ENCODE measurements around the gene LILRA1.

The LILRA1 gene

GRCh38 chr19:54572696-54573311 lies 20.6 kb upstream of the LILRA1 start:
- Histone ChIP-seq H3K36me3 (ENCODE audit: control insufficient read depth, low read length) (no peaks in the 10 kb centered on the region), H3K79me2 (ENCODE audit: control insufficient read depth, low read length) (no peaks in the 10 kb centered on the region), H4K20me1 (ENCODE audit: control insufficient read depth, insufficient read depth, low read depth, low read length) (no peaks in the 10 kb centered on the region), H3K4me1 (ENCODE audit: control insufficient read depth, low read length) (peaks cover 42% of the 10 kb centered on the region), H3F3A (ENCODE audit: control insufficient read depth, insufficient read depth) (0 out of 2 replicates have a peak, but pooled peaks cover 3% of the 10 kb centered on the region), H3K4me2 (ENCODE audit: low read length) (peak overlapping the region; percentile 91), H3K4me3 (ENCODE audit: low read length) (peak overlapping the region; percentile 76), H3K27me3 (ENCODE audit: control insufficient read depth, low read length) (0 out of 2 replicates have a peak, but pooled peaks cover 5% of the 10 kb centered on the region), H3K9me3 (ENCODE audit: control insufficient read depth, insufficient read depth, low read length) (no peaks in the 10 kb centered on the region), H3K27ac (ENCODE audit: low read depth, low read length) (peak overlapping the region; percentile 65), H3K9me2 (replicated peaks; ENCODE audit: control insufficient read depth, low read length) (no peaks in the 10 kb centered on the region)
- TF ChIP-seq, protein P1, sequence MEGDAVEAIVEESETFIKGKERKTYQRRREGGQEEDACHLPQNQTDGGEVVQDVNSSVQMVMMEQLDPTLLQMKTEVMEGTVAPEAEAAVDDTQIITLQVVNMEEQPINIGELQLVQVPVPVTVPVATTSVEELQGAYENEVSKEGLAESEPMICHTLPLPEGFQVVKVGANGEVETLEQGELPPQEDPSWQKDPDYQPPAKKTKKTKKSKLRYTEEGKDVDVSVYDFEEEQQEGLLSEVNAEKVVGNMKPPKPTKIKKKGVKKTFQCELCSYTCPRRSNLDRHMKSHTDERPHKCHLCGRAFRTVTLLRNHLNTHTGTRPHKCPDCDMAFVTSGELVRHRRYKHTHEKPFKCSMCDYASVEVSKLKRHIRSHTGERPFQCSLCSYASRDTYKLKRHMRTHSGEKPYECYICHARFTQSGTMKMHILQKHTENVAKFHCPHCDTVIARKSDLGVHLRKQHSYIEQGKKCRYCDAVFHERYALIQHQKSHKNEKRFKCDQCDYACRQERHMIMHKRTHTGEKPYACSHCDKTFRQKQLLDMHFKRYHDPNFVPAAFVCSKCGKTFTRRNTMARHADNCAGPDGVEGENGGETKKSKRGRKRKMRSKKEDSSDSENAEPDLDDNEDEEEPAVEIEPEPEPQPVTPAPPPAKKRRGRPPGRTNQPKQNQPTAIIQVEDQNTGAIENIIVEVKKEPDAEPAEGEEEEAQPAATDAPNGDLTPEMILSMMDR (IDR thresholded peaks at IDR 0.05; ENCODE audit: low read depth, low read length, poor library complexity, severe bottlenecking): no peak
- no peak for TF ChIP-seq EZH2phosphoT487 (IDR thresholded peaks at IDR 0.05; ENCODE audit: borderline replicate concordance, low read length)

DNA sequence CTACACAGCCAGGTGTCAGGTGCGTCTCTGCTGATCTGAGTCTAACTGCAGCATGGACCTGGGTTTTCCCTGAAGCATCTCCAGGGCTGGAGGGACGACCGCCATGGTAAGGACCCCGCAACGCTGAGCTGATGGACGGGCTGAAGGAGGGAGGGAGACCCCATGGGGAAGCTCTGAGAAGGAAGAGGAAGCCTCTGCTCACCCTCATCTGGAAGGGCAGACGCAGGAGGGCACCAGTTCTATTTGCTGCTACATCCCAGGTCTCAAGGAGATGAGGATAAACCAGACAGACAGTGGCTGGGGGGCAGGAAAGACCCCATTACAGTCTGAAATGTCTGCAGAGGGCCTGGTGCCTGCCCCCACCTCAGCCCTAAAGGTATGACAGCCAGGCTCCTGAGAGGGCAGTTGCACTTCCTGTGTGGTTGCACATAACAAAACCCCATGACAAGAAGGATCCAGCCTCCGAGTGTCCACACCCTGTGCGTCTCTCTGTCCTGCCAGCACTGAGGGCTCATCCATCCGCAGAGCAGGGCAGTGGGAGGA lies 20.0 kb upstream of the LILRA1 start, which contains the start of gene LILRA2:
Gene LILRA2, plus strand, starts transcription at position 461 of the 543 bp plus-strand sequence. CDS start 89 bp downstream, outside the sequence.
- Histone ChIP-seq H3K27me3 (ENCODE audit: control insufficient read depth, low read length) (0 out of 2 replicates have a peak, but pooled peaks cover under 1% of the 10 kb centered on the region), H3K79me2 (ENCODE audit: control insufficient read depth, low read length) (no peaks in the 10 kb centered on the region)

GRCh38 chr19:54574051-54574450 lies 19.4 kb upstream of the LILRA1 start:
- H3K4me2 ChIP-seq (ENCODE audit: low read length): peak overlapping the region; percentile 91
- TF ChIP-seq, protein P1 (IDR thresholded peaks at IDR 0.05; ENCODE audit: low read depth, low read length, poor library complexity, severe bottlenecking): no peak
- no peak for TF ChIP-seq EZH2phosphoT487 (IDR thresholded peaks at IDR 0.05; ENCODE audit: borderline replicate concordance, low read length)
- H3K9me3 ChIP-seq (ENCODE audit: control insufficient read depth, insufficient read depth, low read length): no peaks in the 10 kb centered on the region
- H3K79me2 ChIP-seq (ENCODE audit: control insufficient read depth, low read length): no peaks in the 10 kb centered on the region
- no peaks in the 10 kb centered on the region for H3K27me3 ChIP-seq (ENCODE audit: control insufficient read depth, low read length)
- peak overlapping the region; percentile 65 for H3K27ac ChIP-seq (ENCODE audit: low read depth, low read length)
- H3K4me1 ChIP-seq (ENCODE audit: control insufficient read depth, low read length): peaks cover 31% of the 10 kb centered on the region
- peak overlapping the region; percentile 76 for H3K4me3 ChIP-seq (ENCODE audit: low read length)
- no peaks in the 10 kb centered on the region for H3K9me2 ChIP-seq (replicated peaks; ENCODE audit: control insufficient read depth, low read length)
- no peaks in the 10 kb centered on the region for H3F3A ChIP-seq (ENCODE audit: control insufficient read depth, insufficient read depth)
- H4K20me1 ChIP-seq (ENCODE audit: control insufficient read depth, insufficient read depth, low read depth, low read length): no peaks in the 10 kb centered on the region
- H3K36me3 ChIP-seq (ENCODE audit: control insufficient read depth, low read length): no peaks in the 10 kb centered on the region

More for the DNA sequence above, 20.0 kb upstream of the LILRA1 start, which contains the start of gene LILRA2:
- Histone ChIP-seq H3K36me3 (ENCODE audit: control insufficient read depth, low read length) (no peaks in the 10 kb centered on the region), H3K4me3 (ENCODE audit: low read length) (peak within 1 kb of the TSS; percentile 76), H3K9me3 (ENCODE audit: control insufficient read depth, insufficient read depth, low read length) (no peaks in the 10 kb centered on the region), H3K4me1 (ENCODE audit: control insufficient read depth, low read length) (peaks cover 36% of the 10 kb centered on the region), H3K9me2 (replicated peaks; ENCODE audit: control insufficient read depth, low read length) (no peaks in the 10 kb centered on the region), H4K20me1 (ENCODE audit: control insufficient read depth, insufficient read depth, low read depth, low read length) (no peaks in the 10 kb centered on the region), H3K4me2 (ENCODE audit: low read length) (peak within 1 kb of the TSS; percentile 91), H3K27ac (ENCODE audit: low read depth, low read length) (peak within 1 kb of the TSS; percentile 65), H3F3A (ENCODE audit: control insufficient read depth, insufficient read depth) (no peaks in the 10 kb centered on the region)
- TF ChIP-seq EZH2phosphoT487 (IDR thresholded peaks at IDR 0.05; ENCODE audit: borderline replicate concordance, low read length): no peak
- TF ChIP-seq, protein P1 (IDR thresholded peaks at IDR 0.05; ENCODE audit: low read depth, low read length, poor library complexity, severe bottlenecking): no peak

All from DOHH2 (cell line).